WTC11 (cell line): ENCODE data around the gene MAP3K10. TPM values are rescaled to one million over a fixed set of nuclear protein-coding genes. Genes with fewer than 3 reads are reported as not detected.
"Not testable (repeated sequence)": the region's sequence is repeated elsewhere in the genome, so short reads cannot be mapped to it uniquely, and the experiment has no call there.

ENCODE experiments used
- ATAC-seq: fragments of 200-7000 bp; cut with Tn5 transposase; 2 replicates; pipeline ENCODE4 v1.10.0; 2021; ENCODE audit warnings: mild to moderate bottlenecking, moderate library complexity
- CTCF ChIA-PET: fragments of 300-600 bp; sonication (Branson Sonifier 250); formaldehyde crosslinking; loops from one replicate; lab custom pipeline; 2021; ENCODE audit warnings: antibody characterized with exemption; lab: Charles Lee
- POLR2A ChIA-PET: fragments of 350-600 bp; sonication (Branson Sonifier 250); formaldehyde crosslinking; loops from one replicate; lab custom pipeline; 2021; ENCODE audit warnings: antibody characterized with exemption; lab: Charles Lee
- DNase-seq: peaks from one replicate; pipeline ENCODE4 v3.0.0; 2021; ENCODE audit warnings: low spot score
- H3K27ac Mint-ChIP-seq: 2 replicates; pipeline ENCODE4 v1.8.0; 2021; ENCODE audit warnings: mixed read lengths
- H3K27me3 Mint-ChIP-seq: 2 replicates; pipeline ENCODE4 v1.8.0; 2021; ENCODE audit warnings: low read depth, mild to moderate bottlenecking, moderate library complexity, mixed read lengths
- H3K36me3 Mint-ChIP-seq: 2 replicates; pipeline ENCODE4 v1.8.0; 2021; ENCODE audit warnings: mixed read lengths
- H3K4me1 Mint-ChIP-seq: 2 replicates; pipeline ENCODE4 v1.8.0; 2022; ENCODE audit warnings: mixed read lengths
- H3K4me3 Mint-ChIP-seq: 2 replicates; pipeline ENCODE4 v1.8.0; 2021; ENCODE audit warnings: mild to moderate bottlenecking, moderate library complexity, mixed read lengths
- H3K9me3 Mint-ChIP-seq: 2 replicates; pipeline ENCODE4 v1.8.0; 2021; ENCODE audit warnings: mixed read lengths
- CTCF ChIP-seq: fragments of 200-600 bp; IDR thresholded peaks from 2 replicates; pipeline ENCODE4 v1.8.0; 2022; ENCODE audit warnings: antibody characterized with exemption
- JAZF1 ChIP-seq: fragments of 250-450 bp; sonication (Bioruptor Pico); IDR thresholded peaks from 2 replicates; pipeline ENCODE4 v1.9.0; 2021; ENCODE audit warnings: moderate library complexity, mild to moderate bottlenecking, inconsistent platforms
- JUN ChIP-seq: sonication (generic); formaldehyde crosslinking; IDR thresholded peaks from 2 replicates; pipeline ENCODE4 v1.8.0; 2023; ENCODE audit warnings: mild to moderate bottlenecking, missing genetic modification reagents
- NFYB ChIP-seq: sonication (generic); formaldehyde crosslinking; conservative IDR thresholded peaks from 2 replicates; pipeline ENCODE4 v1.8.0; 2022; ENCODE audit warnings: low read depth, missing genetic modification reagents
- SP1 ChIP-seq: sonication (generic); formaldehyde crosslinking; conservative IDR thresholded peaks from 2 replicates; pipeline ENCODE4 v1.8.1; 2022; ENCODE audit warnings: missing genetic modification reagents
- total RNA-seq: library from RNA; stranded (reverse); gene quantifications from 3 replicates; pipeline ENCODE4 v1.2.3, GENCODE V29; 2021
- TF ChIP-seq, protein P1 (sequence below): sonication (generic); formaldehyde crosslinking; IDR thresholded peaks from 2 replicates; pipeline ENCODE4 v1.8.1; 2023; ENCODE audit warnings: mild to moderate bottlenecking, missing genetic modification reagents, borderline replicate concordance

MAP3K10 gene
- total RNA-seq, 1 experiment from 2014 or later, result 23.5 TPM

GRCh38 chr19:40163541-40164129 lies 27.6 kb upstream of the MAP3K10 start (continued):
- TF ChIP-seq, protein P1, sequence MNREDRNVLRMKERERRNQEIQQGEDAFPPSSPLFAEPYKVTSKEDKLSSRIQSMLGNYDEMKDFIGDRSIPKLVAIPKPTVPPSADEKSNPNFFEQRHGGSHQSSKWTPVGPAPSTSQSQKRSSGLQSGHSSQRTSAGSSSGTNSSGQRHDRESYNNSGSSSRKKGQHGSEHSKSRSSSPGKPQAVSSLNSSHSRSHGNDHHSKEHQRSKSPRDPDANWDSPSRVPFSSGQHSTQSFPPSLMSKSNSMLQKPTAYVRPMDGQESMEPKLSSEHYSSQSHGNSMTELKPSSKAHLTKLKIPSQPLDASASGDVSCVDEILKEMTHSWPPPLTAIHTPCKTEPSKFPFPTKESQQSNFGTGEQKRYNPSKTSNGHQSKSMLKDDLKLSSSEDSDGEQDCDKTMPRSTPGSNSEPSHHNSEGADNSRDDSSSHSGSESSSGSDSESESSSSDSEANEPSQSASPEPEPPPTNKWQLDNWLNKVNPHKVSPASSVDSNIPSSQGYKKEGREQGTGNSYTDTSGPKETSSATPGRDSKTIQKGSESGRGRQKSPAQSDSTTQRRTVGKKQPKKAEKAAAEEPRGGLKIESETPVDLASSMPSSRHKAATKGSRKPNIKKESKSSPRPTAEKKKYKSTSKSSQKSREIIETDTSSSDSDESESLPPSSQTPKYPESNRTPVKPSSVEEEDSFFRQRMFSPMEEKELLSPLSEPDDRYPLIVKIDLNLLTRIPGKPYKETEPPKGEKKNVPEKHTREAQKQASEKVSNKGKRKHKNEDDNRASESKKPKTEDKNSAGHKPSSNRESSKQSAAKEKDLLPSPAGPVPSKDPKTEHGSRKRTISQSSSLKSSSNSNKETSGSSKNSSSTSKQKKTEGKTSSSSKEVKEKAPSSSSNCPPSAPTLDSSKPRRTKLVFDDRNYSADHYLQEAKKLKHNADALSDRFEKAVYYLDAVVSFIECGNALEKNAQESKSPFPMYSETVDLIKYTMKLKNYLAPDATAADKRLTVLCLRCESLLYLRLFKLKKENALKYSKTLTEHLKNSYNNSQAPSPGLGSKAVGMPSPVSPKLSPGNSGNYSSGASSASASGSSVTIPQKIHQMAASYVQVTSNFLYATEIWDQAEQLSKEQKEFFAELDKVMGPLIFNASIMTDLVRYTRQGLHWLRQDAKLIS (CRISPR knock-in tag), result no peak
- TF ChIP-seq JUN (CRISPR knock-in tag), result no peak

DNA sequence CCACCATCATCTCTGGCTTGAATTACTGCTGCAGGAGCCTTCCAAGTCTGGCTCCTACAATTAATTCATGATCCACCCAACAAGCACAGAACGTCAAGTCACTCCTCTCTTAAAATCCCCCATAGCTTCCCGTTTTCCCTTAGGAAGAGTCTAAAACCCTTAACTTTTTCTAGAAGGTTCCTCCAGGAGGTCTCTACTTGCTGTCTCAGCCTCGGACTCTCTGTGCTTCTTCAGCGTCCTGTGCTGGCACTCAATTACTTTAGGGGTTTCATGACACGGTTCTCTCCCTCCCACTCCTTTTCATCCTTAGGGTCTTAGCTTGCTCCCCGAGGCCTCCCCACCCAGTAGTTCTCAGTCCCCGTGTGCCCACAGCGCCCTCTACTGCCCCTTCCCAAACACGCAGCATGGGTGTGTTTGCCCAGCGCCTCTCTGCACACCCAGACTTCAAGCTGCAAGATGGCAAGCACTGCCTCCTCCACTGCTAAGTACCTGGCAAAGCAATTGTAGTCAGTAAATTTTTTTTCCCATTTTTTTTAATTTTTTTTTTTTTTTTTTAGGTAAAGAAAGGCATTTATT lies 25.8 kb upstream of the MAP3K10 start:
- Mint-ChIP-seq H3K4me3 (no peak overlapping the region), H3K4me1 (peaks cover 4% of the 10 kb centered on the region), H3K9me3 (peaks cover 7% of the 10 kb centered on the region), H3K27me3 (no peaks in the 10 kb centered on the region; the same call in 1 of the 2 replicates), H3K27ac (0 out of 2 replicates have a peak overlapping the region, but pooled peaks have one; percentile 78), H3K36me3 (no peaks in the 10 kb centered on the region)
- ChIA-PET CTCF (interaction anchor here (0.6 to 5.6 kb wide), 65 partner anchors 10 to 1098 kb away, joined by 3 to 47 read pairs (median 5); partner anchors contain the start of genes CCNP, DYRK1B, FBL and PSMC4), POLR2A (interaction anchor here (0.7 kb wide), 3 partner anchors 30 to 118 kb away, joined by 3 to 5 read pairs (median 5); no protein-coding TSS in a partner anchor)
- peak; percentile 90 for DNase-seq
- peak; percentile 79 for TF ChIP-seq CTCF
- no peak for TF ChIP-seq SP1 (CRISPR knock-in tag)
- TF ChIP-seq JAZF1, result no peak
- peak; percentile 99 for ATAC-seq

DNA sequence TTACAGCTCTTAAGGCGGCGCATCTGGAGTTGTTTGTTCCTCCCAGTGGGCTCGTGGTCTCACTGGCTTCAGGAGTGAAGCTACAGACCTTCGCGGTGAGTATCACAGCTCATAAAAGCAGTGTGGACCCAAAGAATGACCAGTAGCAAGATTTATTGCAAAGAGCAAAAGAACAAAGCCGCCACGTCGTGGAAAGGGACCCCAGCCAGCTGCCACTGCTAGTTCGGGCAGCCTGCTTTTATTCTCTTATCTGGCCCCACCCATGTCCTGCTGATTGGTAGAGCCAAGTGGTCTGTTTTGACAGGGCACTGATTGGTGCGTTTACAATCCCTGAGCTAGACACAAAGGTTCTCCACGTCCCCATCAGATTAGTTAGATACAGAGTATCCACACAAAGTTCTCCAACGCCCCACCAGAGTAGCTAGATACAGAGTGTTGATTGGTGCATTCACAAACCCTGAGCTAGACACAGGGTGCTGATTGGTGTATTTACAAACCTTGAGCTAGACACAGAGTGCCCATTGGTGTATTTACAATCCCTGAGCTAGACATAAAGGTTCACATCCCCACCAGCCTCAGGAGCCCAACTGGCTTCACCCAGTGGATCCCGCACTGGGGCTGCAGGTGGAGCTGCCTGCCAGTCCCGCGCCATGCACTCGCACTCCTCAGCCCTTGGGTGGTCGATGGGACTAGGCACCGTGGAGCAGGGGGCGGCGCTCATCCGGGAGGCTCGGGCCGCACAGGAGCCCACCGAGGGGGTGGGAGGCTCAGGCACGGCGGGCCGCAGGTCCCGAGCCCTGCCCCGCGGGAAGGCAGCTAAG lies 21.5 kb upstream of the MAP3K10 start:
- H3K4me3 Mint-ChIP-seq, ATAC-seq, POLR2A ChIA-PET, H3K27ac Mint-ChIP-seq, DNase-seq, H3K4me1 Mint-ChIP-seq, H3K36me3 Mint-ChIP-seq, H3K27me3 Mint-ChIP-seq, H3K9me3 Mint-ChIP-seq: not testable (repeated sequence)
- CTCF ChIA-PET, result interaction anchor here (1.1 to 5.6 kb wide), 3 partner anchors 22 to 49 kb away, joined by 3 to 47 read pairs (median 3); partner anchors contain the start of genes MAP3K10 and TTC9B
- 0 out of 2 replicates have a peak, but pooled peaks have one; percentile 9 for TF ChIP-seq NFYB (CRISPR knock-in tag)

GRCh38 chr19:40170303-40170989 lies 20.8 kb upstream of the MAP3K10 start:
- H3K4me1 Mint-ChIP-seq, H3K9me3 Mint-ChIP-seq, H3K36me3 Mint-ChIP-seq, ATAC-seq, H3K4me3 Mint-ChIP-seq, POLR2A ChIA-PET, H3K27ac Mint-ChIP-seq, H3K27me3 Mint-ChIP-seq, DNase-seq: not testable (repeated sequence)
- CTCF ChIA-PET, result interaction anchor here (1.1 kb wide), 2 partner anchors 21 to 47 kb away, joined by 3 read pairs; partner anchors contain the start of gene MAP3K10

DNA sequence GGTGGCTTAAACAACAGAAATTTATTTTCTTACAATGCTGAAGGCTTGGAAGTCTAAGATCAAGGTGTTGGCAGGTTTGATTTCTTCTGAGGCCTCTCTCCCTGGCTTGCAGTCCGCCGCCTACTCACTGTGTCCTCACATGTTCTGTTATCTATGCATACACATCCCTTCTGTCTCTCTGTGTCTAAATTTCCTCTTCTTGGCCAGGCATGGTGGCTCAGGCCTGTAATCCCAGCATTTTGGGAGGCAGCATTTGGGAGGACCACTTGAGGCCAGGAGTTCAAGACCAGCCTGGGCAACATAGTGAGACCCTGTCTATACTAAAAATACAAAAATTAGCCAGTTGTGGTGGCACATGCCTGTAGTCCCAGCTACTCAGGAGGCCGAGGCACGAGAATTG lies 19.9 kb upstream of the MAP3K10 start:
- H3K9me3 Mint-ChIP-seq, H3K27ac Mint-ChIP-seq, POLR2A ChIA-PET, H3K36me3 Mint-ChIP-seq, ATAC-seq, DNase-seq, CTCF ChIA-PET, H3K27me3 Mint-ChIP-seq, H3K4me1 Mint-ChIP-seq, H3K4me3 Mint-ChIP-seq: not testable (repeated sequence)
